Colonic mucosa (tissue), 4 donors: Measurements from ENCODE around the gene FGFR2. TPM values are rescaled to one million over a fixed set of nuclear protein-coding genes. Genes with fewer than 3 reads are reported as not detected.

Source experiments
- DNase-seq: peaks from one replicate; pipeline ENCODE4 v3.0.0-alpha.2; 2020
- H3K27ac ChIP-seq: fragments of 200-600 bp; one replicate; pipeline ENCODE4 v1.8.0; 2021
- H3K27me3 ChIP-seq: fragments of 200-600 bp; one replicate; pipeline ENCODE4 v1.8.0; 2021
- H3K36me3 ChIP-seq: fragments of 200-600 bp; one replicate; pipeline ENCODE4 v1.8.0; 2021
- H3K4me1 ChIP-seq: fragments of 200-600 bp; one replicate; pipeline ENCODE4 v1.8.0; 2021; ENCODE audit warnings: mild to moderate bottlenecking
- H3K4me3 ChIP-seq: fragments of 200-600 bp; one replicate; pipeline ENCODE4 v1.8.0; 2021
- H3K9ac ChIP-seq, 2 donors: one replicate each; pipeline ENCODE4 v1.7.0; 2013; ENCODE audit warnings: control low read depth in 2 of 2, low read depth in 2 of 2, low read length in 2 of 2
- H3K9me3 ChIP-seq: fragments of 200-600 bp; one replicate; pipeline ENCODE4 v1.8.0; 2021
- intact Hi-C: fragments of 100-400 bp; cut with DNase I; formaldehyde crosslinking; loops from one replicate; pipeline ENCODE4 v1.14.1; 2022
- total RNA-seq, 2 donors: library from RNA; stranded (reverse); fragmentation: NEBNext Ultra II Directional in 1 of 2; extraction: Animal tissue kit (Norgen Biotek cat#: 25700) in 1 of 2; gene quantifications; one replicate each; pipeline ENCODE4 v1.2.1, GENCODE V29; 2021
- TF ChIP-seq, protein P1 (sequence below): fragments of 200-600 bp; IDR thresholded peaks from one replicate; pipeline ENCODE4 v1.8.0; 2022; ENCODE audit warnings: antibody characterized with exemption, mild to moderate bottlenecking
- donor health status: healthy.
- donor health status: DM: no; HTN: no; CAD: no.
- donor health status: DM: no; HTN: no; CAD: no.

The FGFR2 gene
- total RNA-seq, 2 donors from 2014 or later, result 25.6 to 40.9 TPM

DNA sequence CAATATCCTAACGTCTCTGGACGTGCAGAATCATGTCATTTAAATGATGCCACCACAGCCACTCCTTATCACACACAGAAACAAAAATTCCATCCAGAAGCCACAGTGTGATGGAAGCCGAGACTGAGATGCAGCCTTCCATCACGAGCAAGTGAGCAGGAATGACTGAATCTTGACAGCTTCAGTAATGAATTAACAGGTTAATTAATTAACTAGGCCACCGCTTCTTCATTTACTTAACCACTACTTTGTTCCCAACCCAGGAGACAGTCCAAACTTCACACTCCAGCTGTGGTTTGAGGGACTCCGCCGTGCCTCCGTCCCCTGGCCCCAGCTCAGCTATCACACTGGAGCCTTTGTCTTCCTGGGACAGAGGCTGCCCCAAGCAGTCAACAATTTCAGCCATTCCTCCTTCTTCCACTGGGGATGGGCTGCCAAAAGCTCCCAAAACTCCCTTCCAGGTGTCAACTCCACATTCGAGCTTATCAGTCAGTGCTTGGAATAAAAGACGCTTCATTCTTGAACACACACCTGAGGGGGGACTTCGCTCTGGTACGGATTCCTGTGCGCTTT lies 65.9 kb downstream of the FGFR2 start:
- Histone ChIP-seq H3K27ac (no peak overlapping the region), H3K27me3 (no peaks in the 10 kb centered on the region), H3K4me3 (no peak overlapping the region), H3K4me1 (no peaks in the 10 kb centered on the region), H3K36me3 (no peaks in the 10 kb centered on the region), H3K9ac (no peak overlapping the region), H3K9me3 (no peaks in the 10 kb centered on the region)
- intact Hi-C loops, result no loop called here
- DNase-seq, result no peak
- TF ChIP-seq, protein P1, sequence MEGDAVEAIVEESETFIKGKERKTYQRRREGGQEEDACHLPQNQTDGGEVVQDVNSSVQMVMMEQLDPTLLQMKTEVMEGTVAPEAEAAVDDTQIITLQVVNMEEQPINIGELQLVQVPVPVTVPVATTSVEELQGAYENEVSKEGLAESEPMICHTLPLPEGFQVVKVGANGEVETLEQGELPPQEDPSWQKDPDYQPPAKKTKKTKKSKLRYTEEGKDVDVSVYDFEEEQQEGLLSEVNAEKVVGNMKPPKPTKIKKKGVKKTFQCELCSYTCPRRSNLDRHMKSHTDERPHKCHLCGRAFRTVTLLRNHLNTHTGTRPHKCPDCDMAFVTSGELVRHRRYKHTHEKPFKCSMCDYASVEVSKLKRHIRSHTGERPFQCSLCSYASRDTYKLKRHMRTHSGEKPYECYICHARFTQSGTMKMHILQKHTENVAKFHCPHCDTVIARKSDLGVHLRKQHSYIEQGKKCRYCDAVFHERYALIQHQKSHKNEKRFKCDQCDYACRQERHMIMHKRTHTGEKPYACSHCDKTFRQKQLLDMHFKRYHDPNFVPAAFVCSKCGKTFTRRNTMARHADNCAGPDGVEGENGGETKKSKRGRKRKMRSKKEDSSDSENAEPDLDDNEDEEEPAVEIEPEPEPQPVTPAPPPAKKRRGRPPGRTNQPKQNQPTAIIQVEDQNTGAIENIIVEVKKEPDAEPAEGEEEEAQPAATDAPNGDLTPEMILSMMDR, result no peak

DNA sequence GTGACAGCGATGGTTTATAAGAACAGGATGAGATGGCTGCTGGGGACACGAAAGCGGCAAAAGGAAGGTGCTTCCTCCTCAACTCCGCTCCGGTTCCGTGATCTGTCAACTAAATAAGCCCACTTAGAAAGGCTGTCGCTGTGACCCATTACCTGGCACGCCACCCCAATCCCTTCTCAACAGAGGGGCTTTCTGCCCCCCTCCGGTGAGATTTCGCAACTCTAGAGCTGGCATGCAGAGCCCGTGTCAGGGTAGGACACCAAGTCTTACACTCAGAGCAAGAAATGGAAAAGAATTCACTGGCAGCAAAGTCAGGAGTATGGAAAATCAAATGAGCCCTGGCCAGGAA lies 66.4 kb downstream of the FGFR2 start:
- Histone ChIP-seq H3K27ac (no peak overlapping the region), H3K36me3 (no peaks in the 10 kb centered on the region), H3K4me1 (no peaks in the 10 kb centered on the region), H3K27me3 (no peaks in the 10 kb centered on the region), H3K9ac (no peak overlapping the region), H3K9me3 (no peaks in the 10 kb centered on the region), H3K4me3 (no peak overlapping the region)
- intact Hi-C loops, result no loop called here
- TF ChIP-seq, protein P1, result no peak
- DNase-seq, result no peak

DNA sequence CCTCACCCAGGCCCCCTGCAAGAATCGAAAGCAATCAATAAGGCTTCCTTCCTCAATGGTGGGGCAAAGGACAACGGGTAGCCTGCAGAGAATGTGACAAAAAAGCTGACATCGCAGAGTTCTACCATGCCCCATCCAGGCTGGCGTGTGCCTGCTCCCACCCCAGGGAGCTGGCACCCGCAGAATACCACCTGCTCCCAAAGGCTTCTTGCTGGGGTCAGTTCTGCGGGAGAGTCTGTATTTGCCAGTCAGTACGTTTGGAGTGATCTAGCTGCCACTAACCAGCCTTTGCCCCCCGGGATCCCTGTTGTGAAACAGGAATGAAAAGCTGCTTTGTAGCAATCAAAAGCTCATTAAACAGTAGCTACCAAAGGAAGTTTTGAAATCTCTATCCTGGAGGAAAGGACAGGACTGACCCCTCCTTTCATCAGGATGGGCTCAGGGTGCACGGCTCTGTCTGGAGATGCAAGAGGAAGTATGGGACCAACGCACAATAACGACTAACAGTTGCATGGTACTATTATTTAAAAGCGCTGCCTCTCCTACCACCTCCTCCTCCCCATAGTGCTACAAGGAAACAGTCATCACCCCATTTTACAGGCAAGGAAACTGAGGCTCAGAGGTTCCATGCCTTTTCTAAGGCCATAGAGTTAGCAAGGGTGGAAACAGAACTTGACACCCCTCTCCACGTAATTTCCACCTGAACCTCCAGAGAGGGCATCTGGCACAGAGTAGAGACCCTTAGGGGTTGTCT lies 67.0 kb downstream of the FGFR2 start:
- H3K36me3 ChIP-seq, result no peaks in the 10 kb centered on the region
- H3K4me3 ChIP-seq, result no peak overlapping the region
- TF ChIP-seq, protein P1, result no peak
- no peak overlapping the region for H3K9ac ChIP-seq
- no peaks in the 10 kb centered on the region for H3K9me3 ChIP-seq
- DNase-seq, result no peak
- no peak overlapping the region for H3K27ac ChIP-seq
- intact Hi-C loops, result no loop called here
- H3K27me3 ChIP-seq, result no peaks in the 10 kb centered on the region
- H3K4me1 ChIP-seq, result no peaks in the 10 kb centered on the region

DNA sequence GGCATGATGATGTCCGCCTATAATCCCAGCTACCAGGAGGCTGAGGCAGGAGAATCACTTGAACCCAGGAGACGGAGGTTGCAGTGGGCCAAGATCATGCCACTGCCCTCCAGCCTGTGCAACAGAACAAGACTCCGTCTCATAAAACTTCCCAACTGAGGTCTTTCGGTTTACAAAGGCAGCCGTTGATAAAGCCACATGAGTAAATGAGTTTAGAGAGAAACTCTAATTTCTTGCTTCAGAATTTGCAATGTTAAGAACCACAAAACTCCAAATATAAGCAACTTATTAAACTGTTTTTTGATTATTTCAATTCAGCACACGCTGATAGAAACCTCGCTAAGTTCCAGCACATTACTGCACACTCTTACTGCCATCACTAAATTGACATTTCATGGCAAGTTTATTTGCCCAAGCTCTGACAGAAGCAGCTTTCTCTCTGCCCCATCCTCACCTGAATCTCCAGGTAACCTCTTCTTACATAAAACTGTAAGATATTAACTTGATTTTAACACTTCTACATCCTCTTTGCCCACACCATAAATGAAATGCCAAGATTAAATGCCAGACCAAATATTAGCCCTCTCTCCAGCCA lies 67.7 kb downstream of the FGFR2 start:
- Histone ChIP-seq H3K27ac (no peak overlapping the region), H3K4me3 (no peak overlapping the region), H3K9ac (no peak overlapping the region), H3K27me3 (no peaks in the 10 kb centered on the region), H3K4me1 (peaks cover 3% of the 10 kb centered on the region), H3K9me3 (no peaks in the 10 kb centered on the region), H3K36me3 (no peaks in the 10 kb centered on the region)
- TF ChIP-seq, protein P1, result no peak
- DNase-seq, result no peak
- intact Hi-C loops, result no loop called here

DNA sequence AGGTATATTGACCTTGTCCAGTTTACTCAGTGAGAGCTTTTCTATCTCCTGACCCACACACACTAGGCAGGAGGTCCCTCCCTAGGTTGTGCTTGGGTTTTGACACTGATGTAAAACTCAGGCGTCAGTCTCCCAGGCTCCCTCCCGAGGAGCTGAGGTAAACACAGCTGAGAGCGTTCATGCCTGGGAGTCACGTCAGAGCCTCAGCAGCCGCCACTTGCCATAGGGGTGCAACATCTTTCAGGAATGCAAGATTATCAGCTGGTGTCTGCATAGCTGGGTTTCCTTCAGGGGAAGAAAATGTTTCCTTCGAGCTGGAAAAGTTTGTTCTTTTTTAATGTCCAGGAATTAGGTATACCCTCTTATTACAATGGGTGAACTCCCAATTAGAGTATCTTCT lies 70.6 kb downstream of the FGFR2 start:
- no peak overlapping the region for H3K27ac ChIP-seq
- no peak overlapping the region for H3K4me3 ChIP-seq
- H3K9me3 ChIP-seq, result no peaks in the 10 kb centered on the region
- H3K9ac ChIP-seq, result no peak overlapping the region
- no peak for DNase-seq
- intact Hi-C loops, result no loop called here
- H3K36me3 ChIP-seq, result no peaks in the 10 kb centered on the region
- TF ChIP-seq, protein P1, result no peak
- H3K27me3 ChIP-seq, result no peaks in the 10 kb centered on the region
- peaks cover 15% of the 10 kb centered on the region for H3K4me1 ChIP-seq
